ENCODE measurements around the gene BFSP2. TPM values are rescaled to one million over a fixed set of nuclear protein-coding genes. Genes with fewer than 3 reads are reported as not detected.

Gene BFSP2
- total RNA-seq, 2 experiments from 2014 or later: 0.33 TPM; not detected in 1

DNA sequence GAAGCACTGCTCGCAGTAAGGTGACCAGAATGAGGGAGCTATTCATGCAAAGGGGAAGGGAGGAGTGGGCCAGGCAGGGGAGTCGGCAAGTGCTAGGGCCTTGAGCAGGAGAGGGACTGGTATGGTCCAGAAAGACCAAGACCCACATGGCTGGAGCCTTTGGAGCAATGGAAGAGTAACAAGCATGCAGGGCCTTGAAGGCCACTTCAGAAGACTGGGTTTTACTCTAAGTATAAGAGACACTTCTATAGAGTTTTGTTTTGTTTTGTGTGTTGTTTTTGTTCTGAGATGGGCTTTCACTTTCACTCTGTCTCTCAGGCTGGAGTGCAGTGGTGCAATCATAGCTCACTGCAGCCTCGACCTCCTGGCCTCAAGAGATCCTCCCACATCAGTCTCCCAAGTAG is 42.0 kb downstream of the BFSP2 start:
- Mint-ChIP-seq H3K9me3 (peaks cover 11% of the 10 kb centered on the region), H3K27ac (peak overlapping the region; percentile 99), H3K27me3 (no peaks in the 10 kb centered on the region), H3K36me3 (ENCODE audit: low read depth) (peaks cover 14% of the 10 kb centered on the region), H3K4me3 (peak overlapping the region; percentile 69), H3K4me1 (peaks cover 32% of the 10 kb centered on the region)
- ChIA-PET CTCF (interaction anchor here (1.1 to 1.3 kb wide), 3 partner anchors 27 to 133 kb away, joined by 3 to 4 read pairs (median 4); no protein-coding TSS in a partner anchor), POLR2A (interaction anchor here (1.0 kb wide), 1 partner anchor 133 kb away, joined by 4 read pairs; no protein-coding TSS in a partner anchor)
- DNase-seq: peak; percentile 35

DNA sequence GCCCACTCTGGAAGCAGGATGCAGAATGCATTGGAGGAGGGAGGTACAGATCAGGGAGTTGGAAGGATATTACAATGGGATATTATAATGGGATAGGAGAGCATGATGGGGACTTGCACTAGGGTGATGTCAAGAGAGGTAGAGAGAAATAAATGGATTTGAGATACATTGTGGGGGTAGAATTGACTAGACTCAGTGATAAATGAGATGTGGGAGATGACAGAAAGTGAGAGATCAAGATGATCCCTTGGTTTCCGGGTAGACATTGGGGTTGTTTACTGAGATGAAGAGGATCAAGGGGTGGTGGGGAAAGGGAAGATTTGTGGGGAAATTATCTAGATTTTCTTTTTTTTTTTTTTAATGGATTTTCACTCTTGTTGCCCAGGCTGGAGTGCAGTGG is 42.7 kb downstream of the BFSP2 start:
- Mint-ChIP-seq H3K27me3 (no peaks in the 10 kb centered on the region), H3K27ac (peak overlapping the region; percentile 99), H3K9me3 (peaks cover 11% of the 10 kb centered on the region), H3K4me3 (peak overlapping the region; percentile 69), H3K36me3 (ENCODE audit: low read depth) (peaks cover 14% of the 10 kb centered on the region), H3K4me1 (peaks cover 32% of the 10 kb centered on the region)
- no peak for DNase-seq
- ChIA-PET POLR2A (no interaction called here), CTCF (interaction anchor here (1.1 kb wide), 1 partner anchor 132 kb away, joined by 3 read pairs; no protein-coding TSS in a partner anchor)

DNA sequence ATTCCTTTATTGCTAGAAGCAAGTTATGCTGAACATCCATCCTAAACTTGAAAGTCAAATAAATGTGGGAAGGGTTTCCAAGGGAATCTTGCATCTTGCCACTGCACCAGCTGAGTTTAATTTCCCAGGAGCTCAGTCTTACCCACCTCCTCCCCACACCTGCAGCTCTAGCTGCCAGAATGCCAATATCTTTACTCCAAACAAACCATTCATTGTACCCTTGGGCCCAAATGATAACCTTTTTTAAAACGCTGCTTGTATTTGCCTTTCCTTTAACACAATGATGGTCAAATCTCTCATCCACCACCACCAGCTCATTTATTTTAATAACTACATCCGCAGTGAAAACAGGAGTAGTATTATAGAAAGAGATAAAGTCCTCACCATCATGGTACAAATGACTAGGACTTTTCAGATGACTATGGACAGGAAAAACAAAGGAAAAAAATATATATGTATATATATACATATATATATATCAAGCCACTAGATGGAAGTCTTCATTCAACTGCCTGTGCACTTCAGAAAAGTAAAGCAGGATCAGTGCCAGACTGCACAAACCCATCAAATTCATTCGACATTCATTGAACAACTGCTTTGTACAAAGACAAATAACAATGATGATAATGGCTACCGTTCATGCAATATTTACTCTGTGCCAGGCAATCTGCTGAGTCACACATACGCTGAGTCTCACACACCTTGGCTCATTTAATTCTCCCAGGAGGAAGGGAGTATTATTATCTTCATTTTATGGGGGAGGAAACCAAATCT is 44.0 kb downstream of the BFSP2 start:
- Mint-ChIP-seq H3K36me3 (ENCODE audit: low read depth) (peaks cover 14% of the 10 kb centered on the region), H3K27ac (peak overlapping the region; percentile 70), H3K9me3 (peaks cover 11% of the 10 kb centered on the region), H3K4me1 (peaks cover 43% of the 10 kb centered on the region), H3K27me3 (no peaks in the 10 kb centered on the region), H3K4me3 (no peak overlapping the region)
- ChIA-PET POLR2A (no interaction called here), CTCF (interaction anchor here (0.7 to 0.8 kb wide), 2 partner anchors 10 to 23 kb away, joined by 3 to 4 read pairs; no protein-coding TSS in a partner anchor)
- DNase-seq: no peak

- ChIA-PET CTCF (no interaction called here), POLR2A (no interaction called here)
- peaks cover 8% of the 10 kb centered on the region for H3K9me3 Mint-ChIP-seq
- no peaks in the 10 kb centered on the region for H3K27me3 Mint-ChIP-seq
- no peak overlapping the region for H3K27ac Mint-ChIP-seq
- DNase-seq: no peak
- H3K4me1 Mint-ChIP-seq: peaks cover 49% of the 10 kb centered on the region
- H3K4me3 Mint-ChIP-seq: no peak overlapping the region
- peaks cover 12% of the 10 kb centered on the region for H3K36me3 Mint-ChIP-seq (ENCODE audit: low read depth)
Observed at GRCh38 chr3:133444423-133444774, 44.5 kb downstream of the BFSP2 start.

GRCh38 chr3:133445108-133445507 is 45.3 kb downstream of the BFSP2 start:
- H3K27me3 Mint-ChIP-seq: no peaks in the 10 kb centered on the region
- POLR2A ChIA-PET: no interaction called here
- peaks cover 53% of the 10 kb centered on the region for H3K4me1 Mint-ChIP-seq
- H3K36me3 Mint-ChIP-seq (ENCODE audit: low read depth): peaks cover 8% of the 10 kb centered on the region
- CTCF ChIA-PET: interaction anchor here (1.7 kb wide), 1 partner anchor 26 kb away, joined by 4 read pairs; no protein-coding TSS in a partner anchor
- no peak overlapping the region for H3K27ac Mint-ChIP-seq
- no peak overlapping the region for H3K4me3 Mint-ChIP-seq
- DNase-seq: no peak
- H3K9me3 Mint-ChIP-seq: peaks cover 3% of the 10 kb centered on the region

- Mint-ChIP-seq H3K9me3 (no peaks in the 10 kb centered on the region), H3K27me3 (no peaks in the 10 kb centered on the region), H3K4me1 (peaks cover 40% of the 10 kb centered on the region), H3K4me3 (no peak overlapping the region), H3K36me3 (ENCODE audit: low read depth) (no peaks in the 10 kb centered on the region), H3K27ac (peak overlapping the region; percentile 86)
- no peak for DNase-seq
- ChIA-PET POLR2A (no interaction called here), CTCF (interaction anchor here (1.3 kb wide), 1 partner anchor 20 kb away, joined by 3 read pairs; no protein-coding TSS in a partner anchor)
Observed at GRCh38 chr3:133447750-133448477, 48.1 kb downstream of the BFSP2 start.

- CTCF ChIA-PET: interaction anchor here (1.3 to 1.7 kb wide), 2 partner anchors 13 to 19 kb away, joined by 3 to 5 read pairs; no protein-coding TSS in a partner anchor
- H3K27me3 Mint-ChIP-seq: no peaks in the 10 kb centered on the region
Observed at GRCh38 chr3:133448478-133449122, 48.7 kb downstream of the BFSP2 start.

GRCh38 chr3:133451309-133451708 is 51.5 kb downstream of the BFSP2 start:
- Mint-ChIP-seq H3K4me3 (no peak overlapping the region), H3K9me3 (no peaks in the 10 kb centered on the region), H3K27me3 (no peaks in the 10 kb centered on the region), H3K4me1 (peaks cover 23% of the 10 kb centered on the region), H3K36me3 (ENCODE audit: low read depth) (no peaks in the 10 kb centered on the region), H3K27ac (no peak overlapping the region)
- no peak for DNase-seq
- CTCF ChIA-PET: no interaction called here
- POLR2A ChIA-PET: interaction anchor here (0.6 kb wide), 1 partner anchor 145 kb away, joined by 4 read pairs; no protein-coding TSS in a partner anchor

More at GRCh38 chr3:133448478-133449122, 48.7 kb downstream of the BFSP2 start:
- Mint-ChIP-seq H3K4me3 (no peak overlapping the region), H3K9me3 (no peaks in the 10 kb centered on the region), H3K27ac (peak overlapping the region; percentile 86), H3K36me3 (ENCODE audit: low read depth) (no peaks in the 10 kb centered on the region), H3K4me1 (peaks cover 34% of the 10 kb centered on the region)
- DNase-seq: peak; percentile 40
- POLR2A ChIA-PET: interaction anchor here (0.6 kb wide), 1 partner anchor 8 kb away, joined by 4 read pairs; no protein-coding TSS in a partner anchor

GRCh38 chr3:133452641-133453319 is 52.9 kb downstream of the BFSP2 start:
- H3K4me3 Mint-ChIP-seq: no peak overlapping the region
- H3K36me3 Mint-ChIP-seq (ENCODE audit: low read depth): no peaks in the 10 kb centered on the region
- H3K4me1 Mint-ChIP-seq: peaks cover 23% of the 10 kb centered on the region
- CTCF ChIA-PET: interaction anchor here (1.2 kb wide), 1 partner anchor 12 kb away, joined by 3 read pairs; no protein-coding TSS in a partner anchor
- no peak overlapping the region for H3K27ac Mint-ChIP-seq
- no peak for DNase-seq
- H3K27me3 Mint-ChIP-seq: no peaks in the 10 kb centered on the region
- H3K9me3 Mint-ChIP-seq: no peaks in the 10 kb centered on the region
- POLR2A ChIA-PET: no interaction called here

GRCh38 chr3:133453383-133453782 is 53.5 kb downstream of the BFSP2 start:
- Mint-ChIP-seq H3K4me1 (peaks cover 17% of the 10 kb centered on the region), H3K4me3 (no peak overlapping the region), H3K9me3 (no peaks in the 10 kb centered on the region), H3K36me3 (ENCODE audit: low read depth) (no peaks in the 10 kb centered on the region), H3K27me3 (no peaks in the 10 kb centered on the region), H3K27ac (no peak overlapping the region)
- no peak for DNase-seq
- ChIA-PET POLR2A (no interaction called here), CTCF (interaction anchor here (1.2 to 1.6 kb wide), 3 partner anchors 10 to 35 kb away, joined by 3 to 4 read pairs (median 3); no protein-coding TSS in a partner anchor)

- ChIA-PET CTCF (interaction anchor here (0.6 to 3.2 kb wide), 3 partner anchors 13 to 43 kb away, joined by 3 to 21 read pairs (median 7); no protein-coding TSS in a partner anchor), POLR2A (no interaction called here)
- Mint-ChIP-seq H3K4me1 (peaks cover 4% of the 10 kb centered on the region), H3K27me3 (no peaks in the 10 kb centered on the region), H3K4me3 (no peak overlapping the region), H3K36me3 (ENCODE audit: low read depth) (no peaks in the 10 kb centered on the region), H3K9me3 (no peaks in the 10 kb centered on the region), H3K27ac (no peak overlapping the region)
- no peak for DNase-seq
Observed at GRCh38 chr3:133455281-133455680, 55.4 kb downstream of the BFSP2 start.

DNA sequence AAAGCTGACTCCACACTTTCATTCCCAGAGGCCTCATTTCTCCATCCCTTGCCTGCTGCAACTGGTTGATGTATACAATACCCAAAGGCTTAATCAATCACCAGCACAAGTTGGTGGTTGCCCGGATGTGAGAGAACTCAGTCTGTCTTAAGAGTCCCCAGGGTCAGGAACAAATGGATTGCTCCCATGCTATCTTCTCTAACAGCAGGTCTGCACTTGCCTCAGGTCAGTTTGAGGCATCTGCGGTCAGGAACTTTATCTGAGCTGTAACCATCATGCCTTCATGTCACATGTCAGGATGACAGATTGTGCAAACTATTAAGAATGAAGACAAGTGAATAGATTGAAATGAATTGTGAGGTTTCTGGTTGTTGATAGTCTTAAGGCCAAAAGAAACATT is 56.1 kb downstream of the BFSP2 start:
- H3K27me3 Mint-ChIP-seq: no peaks in the 10 kb centered on the region
- H3K9me3 Mint-ChIP-seq: no peaks in the 10 kb centered on the region
- H3K36me3 Mint-ChIP-seq (ENCODE audit: low read depth): no peaks in the 10 kb centered on the region
- H3K27ac Mint-ChIP-seq: no peak overlapping the region
- POLR2A ChIA-PET: no interaction called here
- peaks cover 10% of the 10 kb centered on the region for H3K4me1 Mint-ChIP-seq
- DNase-seq: no peak
- CTCF ChIA-PET: interaction anchor here (1.1 to 3.2 kb wide), 3 partner anchors 9 to 17 kb away, joined by 3 to 21 read pairs (median 3); no protein-coding TSS in a partner anchor
- H3K4me3 Mint-ChIP-seq: no peak overlapping the region
